ENCODE data around the gene TRAM2. TPM values are rescaled to one million over a fixed set of nuclear protein-coding genes. Genes with fewer than 3 reads are reported as not detected.

The TRAM2 gene
- total and polyA plus RNA-seq, 10 of the 15 experiments (the other 5 are each of a cell fraction or from before 2014, with no cell fraction given), result 2.5 to 15.0 (median 11.0) TPM

DNA sequence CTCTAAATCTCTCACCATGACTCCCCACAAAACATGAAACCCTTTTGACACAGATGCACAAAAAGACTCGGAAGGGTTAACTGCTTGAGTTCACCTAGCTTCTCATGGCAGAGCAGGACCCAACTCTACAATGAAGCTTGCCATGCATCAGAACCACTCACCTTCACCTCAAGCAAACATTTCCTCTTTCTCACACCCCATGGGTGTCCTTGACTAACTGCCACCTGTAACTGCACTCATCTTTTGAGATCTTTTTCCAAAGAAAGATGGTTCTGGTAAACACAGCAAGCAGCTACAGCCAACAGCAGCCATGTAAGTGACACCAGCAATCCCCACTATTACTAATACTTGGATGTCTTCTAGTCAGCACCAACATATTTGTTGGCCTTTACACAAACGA is 80.2 kb downstream of the TRAM2 start:
- Histone ChIP-seq H3K79me2 (ENCODE audit: control insufficient read depth, insufficient read depth, low read length) (no peaks in the 10 kb centered on the region), H3K4me1 (ENCODE audit: control insufficient read depth, insufficient read depth, low read length) (peaks cover 75% of the 10 kb centered on the region), H3K27me3 (replicated peaks in 1 of 2; ENCODE audit: control insufficient read depth in 2 of 2, insufficient read depth in 2 of 2, low read length in 1 of 2) (no peaks in the 10 kb centered on the region), H3K27ac (ENCODE audit: control insufficient read depth, insufficient read depth) (peak overlapping the region; percentile 96), H3K36me3 (ENCODE audit: control insufficient read depth in 2 of 2, insufficient read depth in 2 of 2, low read length in 1 of 2) (peaks cover 0 to under 1% of the 10 kb centered on the region in 2 experiments; a peak in 1 of 4 replicates), H3K4me2 (ENCODE audit: control insufficient read depth, insufficient read depth) (peak overlapping the region; percentile 75), H3K4me3 (no peak overlapping the region), H4K20me1 (ENCODE audit: control insufficient read depth, insufficient read depth) (no peaks in the 10 kb centered on the region), H3K9me3 (replicated peaks; ENCODE audit: control insufficient read depth, insufficient read depth, low read length) (no peaks in the 10 kb centered on the region; the same call in 1 of the 3 replicates), H2AFZ (ENCODE audit: control insufficient read depth, low read depth, low read length) (no peak overlapping the region), H3K9ac (ENCODE audit: control insufficient read depth, insufficient read depth, low read length) (no peak overlapping the region)
- in situ Hi-C loops (cut with MboI), result loop anchor here (5.0 kb wide), 2 partner anchors 79 to 194 kb away; no protein-coding TSS in a partner anchor
- intact Hi-C loops (cut with micrococcal nuclease; ENCODE audit: unreplicated experiment), result loop anchor here (2.0 to 5.0 kb wide), 3 partner anchors 101 to 214 kb away; partner anchors contain the start of gene MCM3
- no TSS peak for BruUV-seq (replicated peaks)
- ATAC-seq, result no peak
- ChIA-PET RAD21 (ENCODE audit: unreplicated experiment) (interaction anchor here (0.9 to 11.6 kb wide), 9 partner anchors 40 to 166 kb away, joined by 3 to 124 read pairs (median 4); partner anchors contain the start of gene EFHC1), POLR2A (interaction anchor here (0.6 to 3.0 kb wide), 2 partner anchors 40 to 99 kb away, joined by 3 to 14 read pairs; no protein-coding TSS in a partner anchor), SMC1A (ENCODE audit: uncharacterized antibody, unreplicated experiment) (interaction anchor here (0.8 to 14.8 kb wide), 11 partner anchors 12 to 211 kb away, joined by 3 to 249 read pairs (median 5); partner anchors contain the start of gene EFHC1), CTCF (interaction anchor here (0.9 to 10.3 kb wide), 7 partner anchors 64 to 166 kb away, joined by 3 to 83 read pairs (median 5); partner anchors contain the start of gene EFHC1)
- no peak for DNase-seq (ENCODE audit: low read depth, low spot score)
- TF ChIP-seq SPI1 (IDR thresholded peaks at IDR 0.05; ENCODE audit: borderline replicate concordance, insufficient read depth, low read depth, low read length) (0 out of 2 replicates have a peak, but pooled peaks have one; percentile 27), ZNF687 (IDR thresholded peaks at IDR 0.05) (no peak), RUNX3 (IDR thresholded peaks at IDR 0.05; ENCODE audit: low read length) (0 out of 2 replicates have a peak, but pooled peaks have one; percentile 15)
- FAIRE-seq, result no peak
- whole genome bisulfite sequencing (ENCODE audit: insufficient coverage, insufficient replicate concordance, low lambda C conversion rate, missing lambda C conversion rate), result 0% methylated on average over 2 of the region's 2 CpGs
